Middle frontal gyrus (tissue), 1 donor: ENCODE results near the gene CACNA1C.

Source experiments
- DNase-seq: peaks from one replicate; pipeline ENCODE4 v3.0.0-alpha.2; 2015; ENCODE audit warnings: low spot score; ENCODE audit errors: extremely low spot score

CACNA1C gene

DNA sequence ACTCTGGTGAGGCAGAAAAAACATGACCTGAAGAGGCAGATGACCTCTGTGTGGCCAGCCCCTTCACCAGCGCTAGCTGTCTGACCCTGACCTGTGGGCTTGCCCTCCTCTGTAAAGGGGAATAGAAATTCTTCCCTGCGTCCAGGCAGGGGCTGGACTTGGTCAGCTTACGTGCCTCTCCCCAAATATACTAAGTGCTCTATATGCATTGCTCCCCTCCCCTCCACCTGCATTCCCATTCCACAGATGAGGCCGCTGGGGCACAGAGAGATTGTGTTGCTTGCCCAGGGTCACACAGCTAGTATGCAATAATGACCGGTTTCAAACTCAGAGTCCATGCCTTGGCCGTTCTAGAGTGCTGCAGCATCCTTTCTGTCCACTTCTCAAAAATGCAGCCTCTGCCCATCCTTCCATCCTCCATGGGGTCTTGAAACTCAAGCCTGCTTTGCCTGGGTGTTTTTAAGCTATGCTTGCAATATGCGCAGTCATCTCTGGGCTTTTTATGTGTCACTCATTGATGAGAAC, 303.9 kb downstream of the CACNA1C start:
- DNase-seq, result no peak

DNA sequence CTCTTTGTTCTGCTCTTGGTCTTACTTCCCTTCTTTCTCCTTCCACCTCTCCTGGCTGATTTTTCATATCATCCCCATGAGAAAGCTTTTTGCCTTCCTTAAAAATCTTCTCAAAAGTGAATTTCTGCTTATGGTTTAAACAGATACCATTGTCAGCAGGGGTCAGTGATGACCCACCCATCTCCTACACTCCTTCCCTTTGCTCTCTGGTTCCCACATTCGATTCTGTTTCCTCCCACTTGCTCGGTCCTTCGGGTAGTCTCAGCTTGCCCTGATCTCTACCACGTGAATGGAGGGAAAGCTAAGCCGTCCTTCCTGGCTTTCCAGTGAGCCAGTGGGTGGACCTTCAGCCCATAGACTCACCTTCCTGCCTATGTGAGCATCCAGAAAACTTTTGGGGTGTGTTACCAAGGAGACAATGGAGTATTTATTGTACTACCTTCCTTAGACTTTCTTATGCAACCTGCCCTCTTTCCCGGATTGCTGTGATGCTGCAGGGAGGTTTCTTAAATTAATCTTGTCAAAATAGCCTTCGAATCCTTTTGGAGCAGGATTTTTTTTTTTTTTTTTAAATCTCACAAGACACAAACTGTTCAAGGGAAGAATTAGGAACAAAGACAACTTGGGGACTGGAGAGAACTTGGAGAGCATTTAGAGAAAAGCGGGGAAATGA, 306.3 kb downstream of the CACNA1C start:
- DNase-seq, result no peak

DNA sequence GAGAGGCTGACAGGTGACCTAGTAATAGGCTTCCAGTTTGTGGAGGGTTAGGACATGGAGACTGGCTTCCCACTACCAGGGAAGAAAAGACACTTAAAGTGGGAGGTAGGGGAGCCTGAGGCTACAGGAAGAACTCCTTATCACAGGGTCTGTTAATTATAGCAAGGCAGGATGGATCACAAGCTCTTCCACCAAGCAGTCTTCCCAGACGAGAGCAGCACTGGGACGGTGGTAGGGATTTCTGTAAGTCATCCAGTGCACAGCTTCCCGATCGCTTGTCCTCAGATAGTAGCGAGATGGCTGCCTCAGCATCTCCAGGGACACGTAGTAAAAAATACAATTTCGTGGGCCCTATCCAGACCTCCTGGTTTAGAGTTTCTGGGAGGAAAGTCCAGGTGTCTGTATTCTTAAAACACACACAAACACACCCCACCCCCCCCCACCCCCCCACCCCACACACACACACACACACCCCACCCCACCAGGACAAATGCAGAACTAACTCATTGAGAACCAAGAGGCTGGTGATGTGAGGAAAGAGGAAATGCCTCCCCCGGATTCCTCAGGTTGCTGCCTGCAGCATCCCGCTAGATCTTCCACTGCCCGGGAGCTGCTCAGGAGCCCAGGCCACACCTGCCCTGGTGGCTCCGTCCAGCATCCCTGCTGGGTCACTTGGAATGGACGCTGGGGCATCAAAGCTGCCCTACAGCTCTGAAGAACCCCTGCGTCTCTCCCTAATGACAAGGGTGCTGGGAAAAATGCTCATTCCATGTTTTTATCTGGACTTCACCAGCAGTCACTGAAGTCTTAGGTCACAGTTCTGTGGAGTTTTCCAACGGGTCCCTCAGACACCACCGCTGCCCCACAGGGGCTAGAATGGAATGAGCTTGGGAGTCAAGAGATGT, 307.2 kb downstream of the CACNA1C start:
- no peak for DNase-seq

DNA sequence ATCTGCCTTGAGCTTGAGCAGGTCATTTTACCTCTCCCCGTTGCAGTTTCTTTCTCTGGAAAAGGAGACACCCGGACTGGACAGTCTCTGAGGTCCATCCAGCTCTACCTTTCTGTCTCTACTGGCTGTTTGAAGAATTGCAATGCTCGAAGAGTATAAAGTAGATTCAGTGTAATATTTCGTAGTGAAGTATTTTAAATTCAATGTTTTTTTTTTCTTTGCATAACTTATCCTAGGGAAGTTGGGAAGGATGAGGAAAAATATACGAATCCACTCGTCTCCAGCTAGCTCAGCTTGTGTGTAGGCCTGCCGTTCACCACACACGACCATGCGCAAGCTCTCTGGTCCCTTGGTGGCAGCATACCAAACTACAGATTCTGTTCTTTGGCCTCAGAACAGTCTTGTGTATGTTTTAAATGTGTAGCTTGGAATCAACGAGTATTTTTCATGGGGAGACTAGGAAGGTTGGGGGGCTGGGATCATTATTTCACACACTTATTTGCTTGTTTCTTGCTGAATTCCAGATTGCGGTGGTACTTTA, 307.9 kb downstream of the CACNA1C start:
- no peak for DNase-seq

DNA sequence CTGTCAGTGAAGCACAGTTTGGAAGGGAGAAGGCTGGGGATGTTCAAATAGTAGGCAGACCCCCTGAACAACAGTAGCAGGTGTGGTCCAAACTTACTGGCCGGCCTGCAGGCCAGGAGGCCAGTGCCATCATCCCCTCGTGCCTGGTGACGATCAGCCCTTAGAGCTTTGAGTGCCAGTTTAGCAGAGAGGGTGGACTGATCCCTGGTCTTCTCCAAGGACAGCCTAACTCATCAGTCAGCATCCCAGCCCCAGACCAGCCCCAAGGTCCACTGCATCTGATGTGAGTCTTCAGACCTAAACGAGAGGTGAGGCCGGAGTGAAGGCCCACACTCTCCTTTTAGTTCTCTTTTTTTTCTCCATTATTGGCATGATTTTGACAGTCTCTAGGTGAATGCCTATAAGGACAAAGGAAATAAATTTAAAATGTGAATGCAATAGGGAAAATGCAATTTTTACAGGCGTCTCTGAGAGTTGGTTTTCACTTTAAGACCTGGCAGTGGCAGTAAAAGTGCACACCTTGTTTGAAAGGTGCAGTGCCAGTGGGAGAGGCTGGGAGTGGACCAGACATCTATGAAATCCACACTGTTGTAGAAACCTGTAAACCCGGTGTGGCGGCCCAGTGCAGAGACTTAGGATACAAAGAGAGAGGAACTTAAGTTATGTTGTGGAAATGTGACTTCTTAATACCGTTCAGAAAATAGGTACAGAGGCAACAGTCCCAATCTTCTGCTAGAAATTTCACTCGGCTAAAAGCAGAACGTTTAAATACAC, 311.2 kb downstream of the CACNA1C start:
- no peak for DNase-seq

DNA sequence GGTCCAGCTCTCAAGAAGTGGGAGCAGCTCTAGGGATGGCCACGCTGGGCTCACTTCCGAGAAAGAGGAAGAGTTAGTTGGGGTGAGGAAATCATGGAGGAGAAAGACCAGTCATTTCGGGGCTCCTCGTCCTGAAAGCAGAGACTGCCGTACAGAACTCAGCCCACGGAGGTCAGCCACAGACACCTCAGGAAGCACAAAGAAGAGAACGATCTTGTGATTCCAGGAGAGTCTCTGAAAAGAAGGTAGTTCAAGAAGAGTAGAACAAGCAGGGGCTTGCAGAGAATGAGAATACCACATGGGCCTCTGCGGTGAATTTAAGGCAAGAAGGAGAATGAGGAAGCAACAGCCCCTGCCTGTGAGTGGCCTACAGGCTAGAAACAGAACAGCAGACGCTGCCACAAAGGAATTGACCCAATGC, 311.9 kb downstream of the CACNA1C start:
- no peak for DNase-seq

DNA sequence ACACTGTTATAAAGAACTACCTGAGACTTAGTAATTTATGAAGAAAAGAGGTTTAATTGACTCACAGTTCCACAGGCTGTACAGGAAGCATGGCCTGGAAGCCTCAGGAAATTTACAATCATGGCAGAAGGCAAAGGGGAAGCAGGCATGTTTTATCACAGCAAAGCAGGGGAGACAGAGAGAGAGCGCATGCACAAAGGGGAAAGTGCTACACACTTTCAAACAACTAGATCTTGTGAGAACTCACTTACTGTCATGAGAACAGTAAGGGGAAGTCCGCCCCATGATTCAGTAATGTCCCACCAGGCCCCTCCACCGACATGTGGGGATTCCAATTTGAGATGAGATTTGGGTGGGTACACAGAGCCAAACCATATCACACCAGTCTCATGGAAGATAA, 313.9 kb downstream of the CACNA1C start:
- DNase-seq, result no peak

DNA sequence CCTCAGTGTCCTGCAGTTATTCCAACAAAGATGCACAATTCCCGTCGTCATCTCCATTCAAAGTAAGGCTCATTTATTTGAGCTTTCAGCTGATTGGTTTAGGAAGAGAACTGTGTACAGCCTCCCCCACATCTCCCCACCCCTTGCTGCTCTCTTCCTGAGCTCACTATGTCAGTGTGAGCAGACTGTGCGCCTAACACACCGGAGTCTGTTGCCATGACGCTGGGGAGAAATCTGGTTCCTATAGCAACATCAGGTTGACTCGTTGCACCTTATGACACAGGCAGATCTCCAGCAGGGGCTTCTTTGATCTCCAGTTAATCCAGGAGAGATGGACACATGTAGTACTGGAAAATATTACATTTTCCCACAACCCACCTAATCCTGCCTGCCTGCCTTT, 319.4 kb downstream of the CACNA1C start:
- DNase-seq, result no peak

DNA sequence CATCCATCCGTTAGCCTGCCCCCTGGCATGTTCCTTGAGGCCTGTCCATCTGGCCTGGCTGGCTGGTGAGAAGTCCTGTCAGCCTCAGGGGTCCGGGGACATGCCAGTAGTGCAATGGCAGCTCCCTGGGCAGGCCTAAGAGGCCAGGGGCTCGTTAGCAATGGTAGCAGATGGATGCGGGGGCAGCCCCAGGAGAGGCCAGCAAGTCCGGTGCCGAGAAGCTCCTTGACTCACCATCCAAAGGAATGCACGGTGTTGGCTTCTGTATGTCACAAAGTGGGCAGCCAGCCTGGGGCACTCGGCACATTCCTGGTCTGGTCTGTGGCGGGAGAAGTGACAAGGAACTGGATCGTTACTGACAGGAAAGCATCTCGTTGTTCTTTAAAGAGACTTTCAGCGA, 319.9 kb downstream of the CACNA1C start:
- no peak for DNase-seq

DNA sequence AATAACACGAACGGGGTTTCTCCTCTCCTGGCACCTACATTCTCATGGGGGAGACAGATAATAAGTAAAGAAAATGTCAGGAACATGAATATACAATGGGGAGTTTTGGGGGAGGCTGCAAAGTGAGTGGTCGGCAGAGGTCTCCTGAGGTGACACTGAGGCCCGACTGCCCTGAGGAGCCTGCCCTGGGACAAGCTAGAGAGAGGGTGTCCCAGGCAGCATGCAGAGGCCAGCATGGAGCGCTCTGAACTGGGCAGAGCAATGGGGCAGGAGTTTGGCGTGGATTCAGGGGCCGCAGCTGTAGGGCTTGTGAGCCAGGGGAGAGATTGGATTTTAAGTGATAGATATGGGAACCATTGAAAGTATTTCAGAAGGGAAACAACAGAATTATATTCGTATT, 320.5 kb downstream of the CACNA1C start:
- no peak for DNase-seq

DNA sequence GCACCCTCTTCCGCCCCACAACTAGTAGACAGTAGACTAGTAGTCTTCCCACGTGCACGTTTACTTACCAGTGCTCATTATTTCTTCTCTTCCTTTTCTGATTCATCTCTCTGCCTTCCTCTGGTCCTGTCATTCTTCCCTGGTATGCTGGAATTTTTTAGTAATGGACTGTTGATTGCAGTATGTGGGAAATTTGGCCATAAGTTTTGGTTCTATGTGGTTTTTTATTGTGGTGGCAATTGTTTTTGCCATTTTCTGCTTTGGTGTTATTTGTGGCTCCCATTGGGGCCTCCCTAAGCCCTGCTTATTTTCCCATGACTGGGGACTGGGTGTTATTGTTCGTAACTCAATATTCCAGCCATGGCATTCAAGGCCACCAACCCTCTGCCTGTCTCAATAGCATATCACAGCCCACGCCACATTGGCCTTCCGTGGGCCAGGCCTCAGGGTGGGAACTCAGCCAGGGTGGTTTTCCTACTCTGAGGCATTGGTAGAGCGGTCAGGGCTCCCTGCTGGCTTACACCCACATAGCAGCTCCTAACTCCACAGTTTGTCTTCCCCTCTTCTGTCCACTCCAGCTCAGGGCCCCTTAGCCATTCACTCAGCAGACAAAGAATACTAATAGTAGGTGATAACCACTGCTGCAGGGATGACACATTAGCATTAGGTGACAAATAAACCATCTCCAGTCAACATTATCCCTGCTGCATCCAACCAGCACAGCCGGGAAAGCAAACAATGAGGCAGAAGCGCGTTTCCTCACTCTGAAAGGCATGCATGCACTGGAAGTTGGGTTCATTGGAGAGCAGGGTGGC, 321.5 kb downstream of the CACNA1C start:
- DNase-seq, result no peak

DNA sequence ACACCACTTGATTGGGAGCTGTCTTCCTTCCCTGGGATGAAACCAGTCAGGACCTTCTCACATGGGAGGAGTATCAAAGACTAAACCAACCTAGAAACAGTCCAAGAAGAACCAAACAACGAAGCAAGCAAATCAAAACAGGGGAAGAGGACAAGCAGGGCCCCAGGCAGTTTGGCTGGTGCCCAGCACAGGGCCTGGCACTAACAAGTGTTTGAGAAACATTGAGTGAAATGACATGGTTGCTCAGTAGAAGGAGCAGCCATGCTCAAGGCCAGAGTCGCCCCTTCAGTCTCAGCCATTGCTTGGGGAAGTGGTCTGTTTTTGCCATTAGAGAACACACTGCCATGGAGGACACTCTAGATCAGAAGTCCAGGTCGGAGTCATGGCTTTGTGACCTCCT, 323.1 kb downstream of the CACNA1C start:
- no peak for DNase-seq

DNA sequence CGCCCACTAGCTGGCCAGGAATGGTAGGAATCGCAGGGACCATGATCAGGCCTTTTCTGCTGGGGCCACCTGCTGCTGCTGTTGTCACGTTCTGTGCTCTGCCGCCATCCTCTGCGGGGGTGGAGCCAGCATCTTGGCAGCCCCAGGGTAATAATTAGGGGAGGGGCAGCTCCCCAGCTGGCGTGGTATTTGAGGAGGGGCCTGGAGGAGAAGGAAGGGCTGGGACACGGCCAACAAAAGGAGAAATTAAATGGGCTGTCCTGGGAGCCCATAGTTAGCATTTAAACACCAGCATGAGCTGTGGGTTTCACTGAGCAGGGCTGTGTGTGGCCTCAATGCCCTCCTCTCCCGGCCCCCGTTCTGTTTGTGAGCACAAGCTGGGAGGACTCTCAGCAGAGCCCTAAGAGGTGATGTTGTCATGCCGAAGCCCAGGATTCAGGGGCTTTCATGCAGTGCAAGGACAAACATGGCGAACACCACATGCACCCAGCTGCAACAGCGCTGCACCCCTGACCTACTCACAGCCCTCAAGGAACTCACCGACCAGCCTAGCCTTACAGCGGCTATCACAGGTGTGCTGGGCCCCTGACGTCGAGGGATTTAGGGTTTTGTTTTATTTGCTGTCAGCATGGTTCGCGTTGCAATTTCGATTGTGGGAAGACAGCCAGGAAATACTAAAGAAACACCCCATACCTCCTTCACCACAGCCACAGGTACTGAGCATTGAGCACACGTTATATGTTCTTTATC, 324.3 kb downstream of the CACNA1C start:
- DNase-seq, result no peak

DNA sequence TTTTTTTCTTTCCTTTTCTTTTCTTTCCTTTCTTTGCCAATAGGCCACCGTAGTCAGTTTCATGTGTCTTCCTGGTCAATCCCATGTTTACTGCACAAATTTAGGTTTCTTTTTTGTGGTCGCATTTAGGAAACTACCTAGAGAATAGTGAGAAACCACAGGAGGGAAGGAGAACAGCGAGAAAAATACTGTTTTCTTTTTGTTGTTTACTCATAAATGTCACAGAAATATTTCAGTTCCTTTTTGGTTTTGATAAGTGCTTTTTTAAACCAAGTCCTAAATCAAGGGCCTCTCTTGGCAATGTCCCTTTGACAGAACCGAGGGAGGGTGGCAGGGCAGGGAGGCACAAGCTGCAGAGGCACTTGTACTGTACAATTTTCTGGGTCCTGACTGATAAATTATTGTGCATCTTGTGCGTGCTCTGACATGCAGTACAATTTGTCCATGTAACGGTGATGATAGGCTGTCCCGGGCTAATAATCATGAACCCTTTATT, 326.1 kb downstream of the CACNA1C start:
- DNase-seq, result no peak

DNA sequence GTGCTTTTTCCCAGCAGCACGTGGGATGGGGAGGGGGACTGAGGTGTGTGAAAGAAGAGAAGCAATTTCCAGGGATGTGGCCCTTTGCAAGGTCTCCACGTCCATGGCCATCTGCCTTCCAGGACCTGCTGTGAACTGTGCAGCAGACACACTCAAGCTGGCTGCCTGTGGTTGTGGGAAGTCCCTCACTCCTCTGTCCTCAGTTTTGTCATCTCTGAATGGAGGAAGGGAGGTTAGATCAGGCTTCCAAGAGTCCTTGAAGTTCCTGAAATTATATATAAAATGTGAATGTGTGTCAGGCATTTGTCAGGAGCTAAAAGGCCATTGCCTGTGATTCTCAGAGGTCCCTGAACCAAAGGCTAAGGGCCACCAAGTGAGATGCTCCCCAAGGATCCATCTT, 328.2 kb downstream of the CACNA1C start:
- DNase-seq, result no peak

DNA sequence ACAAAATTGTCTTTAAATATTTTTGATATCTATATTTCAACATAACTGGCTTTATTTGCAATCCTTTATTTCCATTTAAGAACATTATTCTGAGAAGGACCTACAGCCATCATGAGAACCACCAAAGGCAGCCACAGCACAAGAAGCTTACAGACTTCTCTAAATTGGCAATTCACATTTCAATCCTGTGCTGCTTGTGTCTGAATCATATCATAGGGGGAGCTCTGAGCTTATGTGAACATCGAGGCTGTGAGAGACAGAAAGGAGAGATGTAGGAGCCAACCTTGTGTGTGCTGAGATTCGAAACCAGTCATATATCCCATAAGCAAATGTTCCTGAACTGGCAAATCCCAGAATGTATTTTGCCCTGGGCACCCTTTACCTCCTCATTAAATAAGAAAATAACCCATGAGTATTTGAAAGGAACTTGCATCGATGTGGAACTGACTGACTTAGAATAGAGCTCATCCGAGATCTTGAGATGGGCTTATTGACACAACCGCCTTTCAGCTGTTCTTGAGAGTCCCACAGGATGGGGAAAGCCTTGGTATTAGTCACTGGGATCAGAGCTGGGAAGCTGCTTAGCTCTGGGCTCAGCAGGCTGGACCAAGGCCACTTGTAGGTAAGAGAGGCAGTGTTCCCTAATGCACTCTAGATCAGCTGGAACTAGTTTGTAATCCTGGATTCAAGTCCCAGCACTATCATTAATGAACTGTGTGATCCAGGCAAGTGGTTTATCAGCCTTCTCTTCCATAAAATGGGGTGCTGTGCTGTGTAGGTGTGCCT, 329.8 kb downstream of the CACNA1C start:
- no peak for DNase-seq

DNA sequence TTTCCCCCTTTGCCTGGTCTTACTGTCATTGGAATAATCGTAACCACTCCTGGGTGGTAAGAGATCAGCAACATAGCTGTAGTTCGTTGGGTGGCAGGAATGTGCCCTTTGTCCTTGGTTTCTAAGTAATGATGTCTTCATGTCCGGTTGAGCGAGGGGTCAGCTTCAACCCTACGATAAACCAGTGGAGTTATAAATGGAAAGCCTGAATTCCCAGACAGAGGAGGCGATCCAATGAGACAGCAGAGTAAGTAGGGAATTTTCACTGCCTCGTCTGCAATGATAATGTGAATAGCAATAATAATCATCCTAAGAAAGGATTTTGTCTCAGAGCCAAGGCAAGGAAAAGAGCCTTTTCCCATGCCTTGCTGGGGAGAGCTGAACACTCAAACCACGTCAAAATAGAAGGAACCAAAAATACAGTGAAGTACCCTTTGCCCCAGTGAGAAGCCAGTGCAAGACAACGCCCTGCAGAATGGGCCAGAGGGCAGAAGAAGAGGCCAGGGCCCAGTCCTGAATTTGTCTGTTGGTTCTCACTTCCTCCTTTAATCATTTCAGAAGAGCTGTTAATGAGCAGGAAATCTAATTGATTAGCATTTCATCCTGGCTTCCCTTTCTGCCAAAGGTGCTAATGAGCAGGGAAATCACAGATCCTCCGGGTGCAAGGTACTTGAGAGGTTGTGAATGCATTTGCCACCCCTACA, 330.7 kb downstream of the CACNA1C start:
- DNase-seq, result no peak

DNA sequence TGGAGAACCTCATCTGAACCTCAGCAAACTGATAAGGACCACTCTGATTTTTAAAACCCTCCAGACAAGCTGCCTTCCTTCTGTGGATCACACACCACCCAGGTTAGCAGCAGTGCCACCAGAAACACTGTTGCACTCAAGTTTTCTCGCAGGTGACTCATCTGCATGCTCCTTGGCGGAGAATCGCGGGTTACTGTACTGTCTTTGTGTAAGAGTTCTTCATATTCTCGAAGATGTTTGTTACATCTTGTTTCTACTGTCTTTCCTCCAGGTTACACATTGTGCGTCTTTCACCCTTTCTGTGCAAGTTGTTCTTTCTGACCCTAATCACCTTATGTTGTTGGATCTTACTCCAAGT, 331.2 kb downstream of the CACNA1C start:
- DNase-seq, result no peak
